KOPT-K1 (cell line): ENCODE measurements around the gene ASTN2.

ENCODE experiments used
- H3K27ac ChIP-seq: fragments of 200-600 bp; sonication (generic); 2 replicates; pipeline ENCODE4 v1.5.1; 2016; ENCODE audit warnings: antibody characterized with exemption, mild to moderate bottlenecking, low read depth, low read length; ENCODE audit not compliant: poor library complexity, severe bottlenecking
- H3K36me3 ChIP-seq: fragments of 200-600 bp; sonication (generic); 2 replicates; pipeline ENCODE4 v1.5.1; 2017; ENCODE audit warnings: antibody characterized with exemption, mild to moderate bottlenecking, low read length, moderate library complexity; ENCODE audit not compliant: insufficient read depth
- H3K9me3 ChIP-seq: fragments of 200-600 bp; sonication (generic); 2 replicates; pipeline ENCODE4 v1.5.1; 2017; ENCODE audit warnings: antibody characterized with exemption, low read length, mild to moderate bottlenecking; ENCODE audit not compliant: insufficient read depth, poor library complexity, severe bottlenecking

Gene ASTN2

GRCh38 chr9:116488373-116488772 is 926.5 kb downstream of the ASTN2 start:
- Histone ChIP-seq H3K9me3 (no peaks in the 10 kb centered on the region), H3K36me3 (no peaks in the 10 kb centered on the region), H3K27ac (no peak overlapping the region)

- Histone ChIP-seq H3K27ac (no peak overlapping the region), H3K36me3 (no peaks in the 10 kb centered on the region), H3K9me3 (no peaks in the 10 kb centered on the region)
Observed at GRCh38 chr9:116484492-116485061, 930.3 kb downstream of the ASTN2 start.

GRCh38 chr9:116483622-116484491 is 931.0 kb downstream of the ASTN2 start:
- Histone ChIP-seq H3K27ac (no peak overlapping the region), H3K36me3 (no peaks in the 10 kb centered on the region), H3K9me3 (no peaks in the 10 kb centered on the region)

- no peaks in the 10 kb centered on the region for H3K9me3 ChIP-seq
- no peak overlapping the region for H3K27ac ChIP-seq
- no peaks in the 10 kb centered on the region for H3K36me3 ChIP-seq
Observed at GRCh38 chr9:116482740-116483139, 932.1 kb downstream of the ASTN2 start.

GRCh38 chr9:116480700-116481099 is 934.2 kb downstream of the ASTN2 start:
- Histone ChIP-seq H3K27ac (no peak overlapping the region), H3K36me3 (no peaks in the 10 kb centered on the region), H3K9me3 (no peaks in the 10 kb centered on the region)

- Histone ChIP-seq H3K36me3 (no peaks in the 10 kb centered on the region), H3K27ac (no peak overlapping the region), H3K9me3 (no peaks in the 10 kb centered on the region)
Observed at GRCh38 chr9:116479967-116480366, 934.9 kb downstream of the ASTN2 start.

GRCh38 chr9:116479056-116479544 is 935.8 kb downstream of the ASTN2 start:
- H3K9me3 ChIP-seq = no peaks in the 10 kb centered on the region
- no peak overlapping the region for H3K27ac ChIP-seq
- no peaks in the 10 kb centered on the region for H3K36me3 ChIP-seq

GRCh38 chr9:116477584-116478141 is 937.2 kb downstream of the ASTN2 start:
- Histone ChIP-seq H3K27ac (no peak overlapping the region), H3K9me3 (no peaks in the 10 kb centered on the region), H3K36me3 (no peaks in the 10 kb centered on the region)

- Histone ChIP-seq H3K36me3 (no peaks in the 10 kb centered on the region), H3K27ac (no peak overlapping the region), H3K9me3 (no peaks in the 10 kb centered on the region)
Observed at GRCh38 chr9:116476935-116477381, 937.9 kb downstream of the ASTN2 start.

GRCh38 chr9:116476002-116476401 is 938.9 kb downstream of the ASTN2 start:
- no peak overlapping the region for H3K27ac ChIP-seq
- H3K36me3 ChIP-seq = no peaks in the 10 kb centered on the region
- no peaks in the 10 kb centered on the region for H3K9me3 ChIP-seq

- Histone ChIP-seq H3K9me3 (no peaks in the 10 kb centered on the region), H3K27ac (no peak overlapping the region)
Observed at GRCh38 chr9:116475201-116475600, 939.7 kb downstream of the ASTN2 start.

GRCh38 chr9:116471944-116472506 is 942.8 kb downstream of the ASTN2 start:
- Histone ChIP-seq H3K27ac (no peak overlapping the region), H3K9me3 (no peaks in the 10 kb centered on the region)

More at GRCh38 chr9:116475201-116475600, 939.7 kb downstream of the ASTN2 start:
- H3K36me3 ChIP-seq = no peaks in the 10 kb centered on the region

GRCh38 chr9:116471093-116471906 is 943.6 kb downstream of the ASTN2 start:
- H3K36me3 ChIP-seq = no peaks in the 10 kb centered on the region
- no peak overlapping the region for H3K27ac ChIP-seq
- H3K9me3 ChIP-seq = no peaks in the 10 kb centered on the region

More at GRCh38 chr9:116471944-116472506, 942.8 kb downstream of the ASTN2 start:
- H3K36me3 ChIP-seq = no peaks in the 10 kb centered on the region

GRCh38 chr9:116468793-116469527 is 945.9 kb downstream of the ASTN2 start:
- H3K36me3 ChIP-seq = no peaks in the 10 kb centered on the region
- no peak overlapping the region for H3K27ac ChIP-seq
- no peaks in the 10 kb centered on the region for H3K9me3 ChIP-seq
